ENCODE measurements around the gene C3orf52. TPM values are rescaled to one million over a fixed set of nuclear protein-coding genes. Genes with fewer than 3 reads are reported as not detected.

The C3orf52 gene
- total and polyA plus RNA-seq, 10 of the 15 experiments (the other 5 are each of a cell fraction or from before 2014, with no cell fraction given): 0.15 to 1.9 (median 0.73) TPM

GRCh38 chr3:112104774-112105173, 18.6 kb downstream of the C3orf52 start:
- ChIA-PET RAD21 (ENCODE audit: unreplicated experiment) (no interaction called here), CTCF (no interaction called here), SMC1A (ENCODE audit: uncharacterized antibody, unreplicated experiment) (no interaction called here), POLR2A (no interaction called here)
- no TSS peak for BruUV-seq (replicated peaks)
- ATAC-seq: no peak
- TF ChIP-seq HDAC6 (IDR thresholded peaks at IDR 0.05; ENCODE audit: unreplicated experiment) (no peak), ZNF622 (IDR thresholded peaks at IDR 0.05) (no peak), STAT3 (IDR thresholded peaks at IDR 0.05; ENCODE audit: low read depth, low read length) (no peak), SMARCA5 (IDR thresholded peaks at IDR 0.05) (no peak), ZBTB40 (IDR thresholded peaks at IDR 0.05; ENCODE audit: borderline replicate concordance) (no peak), EP300 (IDR thresholded peaks at IDR 0.05; ENCODE audit: borderline replicate concordance in 1 of 2, control insufficient read depth in 1 of 2, low read depth in 2 of 2, low read length in 2 of 2) (no peak), KAT2A (conservative IDR thresholded peaks at IDR 0.05; ENCODE audit: control insufficient read depth, low read depth, low read length) (no peak)
- Histone ChIP-seq H3K9ac (ENCODE audit: control insufficient read depth, insufficient read depth, low read length) (no peak overlapping the region), H3K27me3 (replicated peaks in 1 of 2; ENCODE audit: control insufficient read depth in 2 of 2, insufficient read depth in 2 of 2, low read length in 1 of 2) (no peaks in the 10 kb centered on the region), H3K79me2 (ENCODE audit: control insufficient read depth, insufficient read depth, low read length) (no peaks in the 10 kb centered on the region), H3K27ac (ENCODE audit: control insufficient read depth, insufficient read depth) (no peak overlapping the region), H3K4me1 (ENCODE audit: control insufficient read depth, insufficient read depth, low read length) (no peaks in the 10 kb centered on the region), H3K9me3 (replicated peaks; ENCODE audit: control insufficient read depth, insufficient read depth, low read length) (no peaks in the 10 kb centered on the region), H4K20me1 (ENCODE audit: control insufficient read depth, insufficient read depth) (no peaks in the 10 kb centered on the region), H3K4me2 (ENCODE audit: control insufficient read depth, insufficient read depth) (no peak overlapping the region), H3K36me3 (ENCODE audit: control insufficient read depth in 2 of 2, insufficient read depth in 2 of 2, low read length in 1 of 2) (no peaks in the 10 kb centered on the region), H2AFZ (ENCODE audit: control insufficient read depth, low read depth, low read length) (no peak overlapping the region), H3K4me3 (no peak overlapping the region)
- no peak for FAIRE-seq
- intact Hi-C loops (cut with micrococcal nuclease; ENCODE audit: unreplicated experiment) (no loop called here), in situ Hi-C loops (cut with MboI) (no loop called here)
- WGBS (ENCODE audit: insufficient coverage, insufficient replicate concordance, low lambda C conversion rate, missing lambda C conversion rate): 71% methylated on average over 2 of the region's 2 CpGs
- no peak for DNase-seq (ENCODE audit: low read depth, low spot score)
